Measurements from ENCODE around the gene MCRIP2.
A peak's percentile ranks its signal among the peaks of the same experiment; 100 is the strongest.

The MCRIP2 gene

GRCh38 chr16:649631-650030, 8.0 kb downstream of the MCRIP2 start:
- DNase-seq, result no peak

DNA sequence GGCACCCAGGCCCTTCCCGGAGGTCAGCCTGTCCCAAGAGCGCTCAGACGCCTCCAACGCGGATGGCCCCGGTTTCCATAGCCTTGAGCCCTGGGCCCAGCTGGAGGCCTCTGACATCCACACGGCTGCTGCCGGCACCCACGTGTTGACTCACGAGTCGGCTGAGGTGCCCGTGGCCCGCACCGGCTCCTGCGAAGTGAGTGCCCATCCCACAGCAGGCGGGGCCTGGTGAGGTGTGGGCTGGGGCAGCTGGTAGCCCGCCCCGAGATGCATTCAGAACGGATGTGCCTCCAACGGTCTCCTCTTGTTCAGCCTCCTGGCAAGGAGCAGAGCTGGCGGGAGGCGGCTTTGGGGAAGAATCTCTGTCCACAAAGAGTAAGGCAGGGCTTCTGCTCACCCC, 10.2 kb downstream of the MCRIP2 start:
- DNase-seq, result no peak

DNA sequence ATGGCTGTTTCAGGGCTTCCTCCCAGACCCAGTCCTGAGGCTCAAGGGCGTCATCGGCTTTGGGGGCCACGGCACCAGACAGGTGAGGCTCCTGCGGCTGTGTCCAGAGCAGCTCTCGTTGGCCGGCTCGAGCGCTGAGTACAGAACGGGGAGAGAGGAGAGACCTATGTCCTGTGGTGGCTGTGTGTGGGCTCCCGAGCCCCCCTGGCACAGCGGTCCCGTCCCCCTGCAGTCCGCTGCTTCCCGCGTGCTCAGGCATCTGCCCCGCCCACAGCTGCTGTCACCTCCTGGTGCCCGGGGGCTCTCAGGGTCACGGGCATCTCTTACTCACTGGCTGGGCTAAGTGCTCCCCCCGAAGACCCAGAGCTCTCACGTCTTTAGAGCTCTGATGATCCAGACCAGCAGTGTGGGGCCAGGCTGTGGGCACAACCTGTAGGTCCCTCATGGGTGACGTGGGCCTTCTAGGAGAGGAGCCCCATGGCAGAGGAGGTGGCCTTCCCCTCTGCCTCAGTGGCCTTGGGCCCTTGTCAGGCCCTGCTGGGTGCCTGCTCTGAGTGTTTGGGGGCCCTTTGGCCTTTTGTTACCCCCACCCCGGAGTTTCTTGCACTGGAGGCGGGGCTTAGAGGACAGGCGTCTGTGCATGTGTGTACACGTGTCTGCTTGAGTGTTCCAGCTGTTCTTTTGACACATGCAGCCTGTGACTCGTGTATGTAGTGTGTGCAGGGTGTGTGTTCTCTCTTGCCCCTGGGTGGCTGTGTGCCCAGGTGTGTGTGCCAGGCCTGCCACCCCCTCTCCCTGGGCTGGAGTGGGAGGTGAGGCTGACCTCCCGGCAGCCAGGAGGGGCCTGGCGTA, 11.1 kb downstream of the MCRIP2 start:
- DNase-seq, result no peak

DNA sequence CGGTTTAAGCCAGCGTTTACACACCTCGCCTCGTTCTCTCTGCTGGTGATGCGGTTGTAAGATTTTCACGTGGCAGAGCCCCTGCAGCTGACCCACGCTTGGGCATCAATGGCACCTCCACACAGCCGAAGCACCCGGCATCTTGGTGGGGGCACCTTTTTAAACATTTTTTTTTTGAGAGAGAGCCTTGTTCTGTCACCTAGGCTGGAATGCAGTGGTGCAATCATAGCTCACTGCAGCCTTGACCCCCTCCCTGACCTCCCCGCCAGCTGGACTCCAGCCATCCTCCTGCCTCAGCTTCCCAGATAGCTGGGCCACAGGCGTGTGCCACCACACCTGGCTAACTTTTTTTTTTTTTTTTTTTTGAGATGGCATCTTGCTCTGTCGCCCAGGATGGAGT, 12.4 kb downstream of the MCRIP2 start:
- DNase-seq, result no peak

DNA sequence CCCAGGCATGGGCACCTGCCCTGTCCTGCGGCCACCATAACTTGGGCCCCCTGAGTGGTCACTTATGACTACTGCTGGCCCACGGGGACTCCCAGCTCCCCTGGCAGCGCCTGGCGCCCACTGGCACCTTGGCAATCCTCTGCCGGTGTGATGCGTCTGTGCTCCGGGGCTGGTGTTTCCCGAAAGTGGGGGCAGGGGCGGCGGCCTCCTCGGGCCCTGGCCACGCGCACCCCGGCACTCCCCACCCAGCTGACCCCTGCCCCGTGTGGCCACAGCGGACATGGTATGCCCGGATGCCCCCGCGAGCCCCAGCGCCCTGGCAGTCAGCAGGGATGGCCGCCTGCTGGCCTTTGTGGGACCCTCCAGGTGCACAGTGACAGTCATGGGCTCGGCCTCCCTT, 15.9 kb downstream of the MCRIP2 start:
- no peak for DNase-seq

DNA sequence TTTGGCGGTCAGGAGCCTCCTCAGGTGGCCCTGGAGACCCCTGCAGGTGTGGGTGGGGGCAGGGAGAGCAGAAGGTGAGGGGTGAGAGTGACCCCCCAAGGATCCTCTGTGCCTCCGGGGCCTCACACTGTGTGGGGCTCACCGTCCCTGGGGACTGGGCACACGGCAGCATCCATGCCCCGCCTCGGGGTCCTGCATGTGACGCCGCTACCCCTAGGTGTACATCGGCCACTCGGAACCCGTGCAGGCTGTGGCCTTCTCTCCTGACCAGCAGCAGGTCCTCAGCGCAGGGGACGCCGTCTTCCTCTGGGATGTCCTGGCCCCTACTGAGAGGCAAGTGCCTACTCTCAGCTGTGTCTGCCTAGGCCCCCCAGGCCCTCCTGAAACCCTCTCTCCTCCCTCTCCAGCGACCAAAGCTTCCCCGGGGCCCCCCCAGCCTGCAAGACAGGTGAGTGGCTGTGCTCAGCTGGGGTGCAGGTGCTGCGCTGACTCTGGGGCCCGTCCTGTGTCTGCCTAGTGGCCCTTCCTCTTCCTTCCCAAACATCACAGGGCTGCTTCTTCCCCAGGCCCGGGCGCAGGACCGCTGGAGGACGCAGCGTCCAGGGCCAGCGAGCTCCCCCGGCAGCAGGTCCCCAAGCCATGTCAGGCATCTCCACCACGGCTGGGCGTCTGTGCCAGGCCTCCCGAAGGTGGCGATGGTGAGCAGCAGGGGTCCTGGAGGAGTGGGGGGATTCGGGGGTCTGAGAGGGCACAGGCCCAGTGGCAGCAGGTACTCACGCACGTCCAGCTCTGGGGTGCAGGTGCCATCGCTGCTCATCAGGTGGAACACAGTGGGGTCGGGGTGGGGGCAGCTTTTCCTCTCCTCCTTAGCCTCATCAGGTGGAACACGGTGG, 17.3 kb downstream of the MCRIP2 start:
- no peak for DNase-seq

DNA sequence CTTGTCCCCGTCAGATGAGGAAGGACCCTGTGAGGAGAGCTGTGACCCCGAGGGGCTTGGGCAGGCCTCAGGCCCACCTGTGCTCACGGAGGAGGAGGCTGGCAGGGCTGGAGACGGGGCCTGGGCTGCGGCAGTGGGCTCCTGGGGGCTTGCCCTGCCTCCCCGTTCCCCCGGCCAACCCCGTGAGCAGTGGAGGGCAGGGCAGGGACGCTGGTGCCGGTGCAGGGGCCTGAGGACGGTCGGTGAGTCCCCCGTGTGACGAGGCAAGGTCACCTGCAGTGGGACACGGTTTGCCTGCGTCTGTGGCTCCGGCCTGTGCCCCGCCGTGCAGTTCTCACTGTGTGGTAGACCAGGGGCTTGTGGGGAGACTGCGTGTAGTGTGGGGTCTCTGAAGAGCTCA, 18.0 kb downstream of the MCRIP2 start:
- DNase-seq, result no peak

DNA sequence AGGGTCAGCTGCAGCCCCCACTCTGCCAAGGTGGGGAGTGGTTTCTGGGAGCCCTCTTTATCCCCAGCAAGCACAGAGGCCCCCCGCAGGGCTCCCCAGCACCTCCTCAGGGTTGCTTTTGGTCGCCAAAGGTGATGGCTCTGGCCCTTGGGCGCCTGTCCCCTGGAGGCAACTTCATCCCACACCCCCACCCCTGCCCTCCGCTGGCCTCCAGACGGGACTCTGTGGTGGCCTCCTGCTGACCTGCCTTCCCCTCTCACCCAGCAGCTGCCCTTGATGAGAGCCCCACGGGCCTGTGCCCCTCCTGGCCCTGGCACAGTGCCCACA, 18.5 kb downstream of the MCRIP2 start:
- DNase-seq, result no peak

DNA sequence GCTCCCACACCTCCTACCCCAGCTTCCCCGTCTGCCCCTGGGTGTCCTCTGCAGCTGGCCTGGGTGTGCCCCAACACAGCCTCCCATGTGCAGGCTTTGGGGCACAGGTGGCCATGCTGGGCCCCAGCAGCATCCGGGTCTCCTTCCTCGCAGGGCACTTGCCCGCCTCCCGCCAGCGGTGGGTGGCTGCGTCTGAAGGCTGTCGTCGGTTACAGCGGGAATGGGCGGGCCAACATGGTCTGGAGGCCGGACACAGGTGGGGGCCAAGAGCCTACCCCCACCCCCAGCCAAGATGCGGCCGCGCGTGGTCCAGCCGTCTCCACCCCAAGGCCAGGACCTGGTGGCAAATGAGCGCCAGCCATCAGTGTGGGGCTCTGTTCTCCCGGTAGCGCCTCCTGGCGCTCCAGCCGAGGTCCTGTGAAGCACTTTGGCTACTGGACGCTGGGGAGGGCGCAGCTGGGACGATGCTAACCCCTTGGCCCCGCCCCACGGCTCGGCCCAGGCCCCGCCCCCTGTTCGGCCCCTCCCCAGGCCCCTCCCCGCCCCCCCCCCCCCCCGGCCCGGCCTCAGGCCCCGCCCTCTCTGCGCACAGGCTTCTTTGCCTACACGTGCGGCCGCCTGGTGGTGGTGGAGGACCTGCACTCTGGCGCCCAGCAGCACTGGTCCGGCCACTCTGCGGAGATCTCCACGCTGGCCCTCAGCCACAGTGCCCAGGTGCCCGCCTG, 19.0 kb downstream of the MCRIP2 start:
- peak; percentile 35 for DNase-seq

GRCh38 chr16:661184-661821, 19.7 kb downstream of the MCRIP2 start:
- no peak for DNase-seq

DNA sequence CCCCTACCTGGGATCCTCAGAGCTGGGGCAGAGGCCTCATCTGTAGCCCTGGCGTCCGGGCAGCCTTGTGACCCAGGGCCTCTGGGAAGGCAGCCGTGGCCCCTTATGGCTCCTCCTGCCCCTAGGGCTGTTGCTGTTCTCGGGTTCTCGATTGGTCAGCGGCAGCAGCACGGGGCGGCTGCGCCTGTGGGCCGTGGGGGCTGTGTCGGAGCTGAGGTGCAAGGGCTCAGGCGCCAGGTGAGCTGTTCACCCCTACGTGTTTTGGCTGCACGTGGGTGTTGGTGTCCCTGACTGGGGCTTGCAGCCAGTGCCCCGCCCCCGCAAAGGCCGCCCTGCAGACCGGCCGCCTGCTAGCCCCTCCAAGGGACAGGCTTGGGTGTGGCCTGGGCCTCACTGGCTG, 20.5 kb downstream of the MCRIP2 start:
- no peak for DNase-seq

DNA sequence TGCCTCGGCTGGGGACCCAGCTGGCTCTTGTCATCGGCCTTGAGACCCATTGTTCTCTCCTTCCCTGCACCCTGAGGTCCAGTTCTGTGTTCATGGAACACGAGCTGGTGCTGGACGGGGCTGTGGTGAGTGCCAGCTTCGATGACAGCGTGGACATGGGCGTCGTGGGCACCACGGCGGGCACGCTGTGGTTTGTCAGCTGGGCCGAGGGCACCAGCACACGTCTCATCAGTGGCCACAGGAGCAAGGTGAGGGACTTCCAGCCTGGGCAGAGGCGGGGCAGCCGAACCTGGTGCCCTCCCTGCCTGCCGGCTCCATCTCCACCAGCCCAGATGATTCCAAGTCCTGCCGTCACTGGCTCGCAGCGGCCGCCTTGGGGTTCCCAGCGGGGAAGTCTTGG, 21.0 kb downstream of the MCRIP2 start:
- no peak for DNase-seq

DNA sequence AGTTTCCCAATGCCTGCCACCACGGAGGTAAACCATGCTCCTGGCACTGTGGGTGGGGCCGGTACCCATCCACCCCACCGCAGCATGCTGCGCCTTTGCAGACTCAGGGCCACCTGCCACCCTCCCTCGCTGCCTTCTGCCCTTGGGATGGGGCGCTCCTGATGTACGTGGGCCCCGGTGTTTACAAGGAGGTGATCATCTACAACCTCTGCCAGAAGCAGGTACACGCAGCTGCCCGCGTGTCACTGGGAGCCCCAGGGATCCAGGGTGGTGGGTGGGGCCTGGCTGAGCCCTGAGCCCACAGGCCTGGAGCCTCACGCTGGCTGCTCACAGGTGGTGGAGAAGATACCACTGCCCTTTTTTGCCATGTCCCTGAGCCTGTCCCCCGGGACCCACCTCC, 24.9 kb downstream of the MCRIP2 start:
- no peak for DNase-seq

- DNase-seq, result no peak
These were observed 25.6 kb downstream of the MCRIP2 start for GRCh38 chr16:667113-667779.

DNA sequence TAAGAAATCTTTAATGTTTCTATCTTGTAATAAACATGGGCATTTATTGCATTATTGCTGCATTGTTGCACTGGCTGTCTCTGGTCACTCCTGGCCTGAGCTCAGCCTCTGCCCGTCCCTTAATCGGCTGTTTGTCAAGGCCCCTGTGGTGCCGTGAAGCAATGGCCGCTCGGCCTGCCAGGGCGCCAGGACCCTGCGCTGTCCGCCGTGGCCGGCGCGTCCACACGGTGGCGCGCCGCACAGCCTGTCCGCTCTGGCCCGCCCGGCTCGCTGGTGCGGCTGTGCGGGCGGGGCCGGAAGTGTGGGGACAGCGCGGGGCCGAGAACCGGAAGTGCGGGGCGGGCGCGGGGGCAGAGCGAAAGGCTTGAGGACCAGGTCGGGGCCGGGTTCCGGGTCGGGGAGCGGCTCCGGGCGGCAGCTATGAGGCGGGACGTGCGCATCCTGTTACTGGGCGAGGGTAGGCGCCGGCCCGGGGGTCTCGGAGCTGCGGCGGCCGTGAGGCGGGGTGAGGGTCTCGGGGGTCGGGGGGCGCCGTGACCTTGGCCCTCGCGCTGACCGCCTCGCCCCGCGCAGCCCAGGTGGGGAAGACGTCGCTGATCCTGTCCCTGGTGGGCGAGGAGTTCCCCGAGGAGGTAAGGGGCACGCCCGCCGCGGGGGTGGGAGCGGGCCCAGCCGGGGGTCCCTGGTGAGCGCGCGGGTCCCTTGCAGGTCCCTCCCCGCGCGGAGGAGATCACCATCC, 26.3 kb downstream of the MCRIP2 start, which contains the start of gene RHOT2:
Gene RHOT2 (plus strand): TSS at position 353 of the 739 bp plus-strand sequence. CDS start 68 bp downstream, at position 421.
- peak; percentile 67 for DNase-seq

DNA sequence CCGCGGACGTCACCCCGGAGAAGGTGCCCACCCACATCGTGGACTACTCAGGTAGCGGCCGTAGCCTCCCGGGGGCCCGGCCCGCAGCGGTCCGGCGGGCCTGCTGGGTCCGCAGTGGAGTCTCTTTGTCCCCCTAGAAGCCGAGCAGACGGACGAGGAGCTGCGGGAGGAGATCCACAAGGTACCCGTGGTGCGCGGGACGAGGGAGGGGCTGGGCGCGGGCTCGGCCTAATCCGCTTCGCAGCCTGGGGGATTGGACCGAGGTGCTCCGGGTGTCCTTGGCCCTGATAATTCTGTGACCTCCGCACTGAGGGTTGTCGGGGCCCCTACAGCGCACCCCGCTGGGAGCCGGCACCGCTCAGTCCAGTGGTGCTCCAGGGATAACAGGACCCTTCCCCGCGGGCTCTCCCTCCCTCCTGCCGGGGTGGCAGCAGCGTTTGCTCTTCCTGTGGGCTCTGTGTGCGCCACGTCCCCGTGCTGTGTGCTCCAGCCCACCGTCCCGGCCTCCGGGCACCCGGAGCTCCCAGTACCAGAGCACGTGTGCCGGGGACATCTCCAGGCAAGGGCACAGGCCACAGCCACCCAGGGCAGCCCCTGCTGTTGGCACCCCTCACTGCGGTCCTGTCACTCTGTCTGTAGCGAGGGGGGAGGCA, 27.0 kb downstream of the MCRIP2 start:
- no peak for DNase-seq

GRCh38 chr16:669666-670065, 28.0 kb downstream of the MCRIP2 start:
- DNase-seq, result no peak

GRCh38 chr16:670485-671352, 29.1 kb downstream of the MCRIP2 start:
- no peak for DNase-seq

- DNase-seq, result no peak
These were observed 29.9 kb downstream of the MCRIP2 start for GRCh38 chr16:671353-672131.
